HG03520 (cell line): ENCODE measurements around the gene HOXD3.

Experiments
- ATAC-seq: cut with Tn5 transposase; IDR thresholded peaks from one replicate; pipeline ENCODE4 v1.9.1; 2021; ENCODE audit warnings: mild to moderate bottlenecking, moderate library complexity; ENCODE audit not compliant: unreplicated experiment

HOXD3 gene

GRCh38 chr2:176202491-176202890, 45.4 kb downstream of the HOXD3 start:
- no peak for ATAC-seq

GRCh38 chr2:176205126-176205525, 48.0 kb downstream of the HOXD3 start:
- ATAC-seq: no peak

DNA sequence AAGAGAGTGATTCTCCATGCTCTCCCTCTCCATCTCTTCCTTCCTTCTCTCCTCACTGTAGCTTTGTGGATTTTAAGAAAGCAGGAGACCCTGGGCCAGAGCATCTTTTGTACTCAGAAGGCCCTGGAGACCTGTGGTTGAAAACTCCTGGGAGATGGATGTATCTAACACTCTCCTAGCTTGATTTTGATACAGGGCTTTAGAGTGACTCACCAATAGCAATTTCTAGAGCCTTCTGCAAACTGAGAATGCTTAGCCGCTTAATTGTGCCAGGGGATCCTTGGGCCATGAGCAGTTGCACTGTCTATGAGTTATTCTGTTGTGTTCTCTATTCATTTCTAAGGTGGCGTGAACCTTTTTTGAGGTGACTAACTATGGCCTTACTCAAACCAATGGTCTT, 49.0 kb downstream of the HOXD3 start:
- ATAC-seq: no peak

DNA sequence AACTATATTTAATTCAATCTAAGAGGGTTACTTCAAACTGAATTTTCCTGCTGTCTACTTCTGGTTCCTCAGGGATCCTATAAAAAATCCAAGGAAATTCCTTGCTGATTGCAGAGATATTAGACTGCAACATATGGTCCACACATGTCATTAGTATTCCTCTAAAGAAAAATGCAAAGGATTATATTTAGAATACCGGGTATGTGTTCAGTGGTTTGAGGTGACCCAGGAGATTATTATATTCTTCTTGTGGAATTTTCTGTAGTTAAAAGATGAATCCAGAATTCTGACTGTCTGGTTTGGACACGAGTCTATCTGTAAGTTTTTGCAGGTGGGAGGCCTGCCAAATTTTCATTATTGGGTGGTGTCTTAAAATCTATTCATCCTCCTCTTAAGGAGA, 49.6 kb downstream of the HOXD3 start:
- no peak for ATAC-seq

- ATAC-seq: no peak
Observed at GRCh38 chr2:176211110-176211509, 54.0 kb downstream of the HOXD3 start.

DNA sequence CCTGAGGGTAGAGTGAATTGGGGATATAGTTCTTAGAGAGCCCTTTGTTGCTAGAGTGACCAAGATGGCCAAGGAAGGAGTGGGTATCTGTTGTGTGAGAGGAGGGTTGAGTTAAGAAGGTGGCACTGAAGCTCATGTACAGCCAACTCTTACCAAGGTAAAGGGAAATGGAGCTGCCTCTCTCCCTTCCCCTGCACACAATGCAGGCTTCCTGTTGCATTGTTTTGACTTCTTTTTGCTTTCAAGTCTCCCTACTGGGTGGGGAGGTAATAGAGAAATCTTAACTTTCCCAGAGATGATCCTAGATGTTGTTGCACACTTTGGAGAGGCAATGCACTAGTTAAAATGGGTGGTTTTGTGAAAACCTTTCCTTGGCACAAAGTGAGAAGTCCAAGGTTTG, 55.2 kb downstream of the HOXD3 start:
- ATAC-seq: no peak

DNA sequence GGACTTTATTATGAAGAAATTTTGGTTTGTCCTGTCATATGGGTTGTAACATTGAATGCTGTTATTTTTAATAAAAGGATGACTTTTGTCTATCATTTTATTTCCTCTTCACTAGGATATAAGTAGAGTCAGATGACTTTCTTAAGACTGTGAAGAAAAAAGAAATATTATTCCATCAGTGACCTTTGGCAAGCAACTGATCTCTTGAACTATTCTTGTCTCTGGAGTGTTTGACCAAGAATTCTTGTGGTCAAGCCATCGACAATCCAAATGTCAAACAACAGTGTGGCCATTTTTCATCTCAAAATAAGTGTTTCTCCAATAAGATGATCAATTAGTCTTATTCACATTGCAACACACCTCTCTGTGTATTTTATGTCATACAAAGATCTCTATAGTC, 56.3 kb downstream of the HOXD3 start:
- no peak for ATAC-seq
